B cell (primary cell): ENCODE measurements around the gene ITGA2B. TPM values are rescaled to one million over a fixed set of nuclear protein-coding genes. Genes with fewer than 3 reads are reported as not detected.
A peak's percentile ranks its signal among the peaks of the same experiment; 100 is the strongest.

Source experiments
- ATAC-seq: fragments of 200-7000 bp; cut with Tn5 transposase; one replicate; pipeline ENCODE4 v1.10.0; 2021; ENCODE audit warnings: low read depth, mild to moderate bottlenecking, moderate number of reproducible peaks, moderate library complexity
- CTCF ChIA-PET: fragments of 350-600 bp; sonication (Branson Sonifier 250); formaldehyde crosslinking; loops from one replicate; lab custom pipeline; 2021; ENCODE audit warnings: antibody characterized with exemption, inconsistent platforms; lab: Charles Lee
- POLR2A ChIA-PET: fragments of 350-600 bp; sonication (Branson Sonifier 250); formaldehyde crosslinking; loops from one replicate; lab custom pipeline; 2021; ENCODE audit warnings: antibody characterized with exemption; lab: Charles Lee
- DNase-seq: peaks from one replicate; pipeline ENCODE4 v3.0.0; 2013
- H2AFZ ChIP-seq: 2 replicates; pipeline ENCODE4 v1.6.1; 2012; ENCODE audit warnings: mild to moderate bottlenecking, low read depth, low read length; ENCODE audit not compliant: insufficient read depth, poor library complexity, severe bottlenecking
- H3K27ac ChIP-seq, 2 donors: 1 replicate in 1 of 2; 2 replicates in 1 of 2; pipeline ENCODE4 v1.5.1; 2012 to 2013; ENCODE audit warnings: low read length in 2 of 2, mild to moderate bottlenecking in 2 of 2, moderate library complexity in 1 of 2
- H3K27me3 ChIP-seq, 4 experiments: fragments of 200-600 bp in 1 of 4; sonication (generic) in 1 of 4; replicated peaks in 1 of 4; 1 replicate in 2 of 4; 2 replicates in 2 of 4; pipeline versions ENCODE4 v1.6.1 to v1.7.0; 2013 to 2016; ENCODE audit warnings: low read length in 3 of 4, mild to moderate bottlenecking in 2 of 4, mixed read lengths in 1 of 4, moderate library complexity in 1 of 4; ENCODE audit not compliant: insufficient read depth in 4 of 4, control insufficient read depth in 3 of 4; ENCODE audit errors: control extremely low read depth in 1 of 4
- H3K36me3 ChIP-seq, 2 experiments: replicated peaks in 1 of 2; 1 replicate in 1 of 2; 2 replicates in 1 of 2; pipeline versions ENCODE4 v1.6.1 to v1.7.1; 2013; ENCODE audit warnings: low read length in 1 of 2; ENCODE audit not compliant: insufficient read depth in 2 of 2, control insufficient read depth in 1 of 2; ENCODE audit errors: control extremely low read depth in 1 of 2, extremely low read depth in 1 of 2
- H3K4me1 ChIP-seq, 2 donors: fragments of 200-600 bp in 1 of 2; sonication (generic) in 1 of 2; 1 replicate in 1 of 2; 2 replicates in 1 of 2; pipeline versions ENCODE4 v1.5.1 to v1.6.1; 2013 to 2017; ENCODE audit warnings: low read length in 2 of 2; ENCODE audit not compliant: control insufficient read depth in 2 of 2, insufficient read depth in 2 of 2
- H3K4me2 ChIP-seq: replicated peaks from 2 replicates; pipeline ENCODE3; 2012; ENCODE audit warnings: mild to moderate bottlenecking, low read depth, low read length; ENCODE audit not compliant: poor library complexity, severe bottlenecking
- H3K4me3 ChIP-seq, 5 experiments: fragments of 200-600 bp in 1 of 5; sonication (generic) in 1 of 5; 1 replicate in 3 of 5; 2 replicates in 2 of 5; pipeline versions ENCODE4 v1.5.1 to v1.7.0; 2011 to 2016; ENCODE audit warnings: low read length in 4 of 5, mild to moderate bottlenecking in 4 of 5, low read depth in 2 of 5, control low read depth in 1 of 5, moderate library complexity in 1 of 5; ENCODE audit not compliant: insufficient read depth in 1 of 5; ENCODE audit errors: control extremely low read depth in 1 of 5, extremely low read depth in 1 of 5
- H3K79me2 ChIP-seq: fragments of 200-600 bp; sonication (generic); one replicate; pipeline ENCODE4 v1.6.0; 2016; ENCODE audit warnings: low read length; ENCODE audit not compliant: control insufficient read depth, insufficient read depth
- H3K9ac ChIP-seq: fragments of 200-600 bp; sonication (generic); 2 replicates; pipeline ENCODE4 v1.6.1; 2017; ENCODE audit warnings: mild to moderate bottlenecking, low read length, moderate library complexity
- H3K9me3 ChIP-seq, 3 donors: one replicate each; pipeline versions ENCODE4 v1.6.1 to v1.7.1; 2013; ENCODE audit warnings: low read length in 2 of 3; ENCODE audit not compliant: control insufficient read depth in 2 of 3, insufficient read depth in 1 of 3; ENCODE audit errors: control extremely low read depth in 1 of 3
- H4K20me1 ChIP-seq: 2 replicates; pipeline ENCODE4 v1.6.0; 2012; ENCODE audit warnings: mild to moderate bottlenecking, low read length; ENCODE audit not compliant: insufficient read depth, control insufficient read depth, poor library complexity, severe bottlenecking
- H3K27ac Mint-ChIP-seq: one replicate; pipeline ENCODE4 v1.8.0; 2021; ENCODE audit warnings: mixed read lengths
- H3K27me3 Mint-ChIP-seq: one replicate; pipeline ENCODE4 v1.8.0; 2021; ENCODE audit warnings: mixed read lengths
- H3K4me1 Mint-ChIP-seq: one replicate; pipeline ENCODE4 v1.8.0; 2021; ENCODE audit warnings: mixed read lengths
- H3K4me3 Mint-ChIP-seq: one replicate; pipeline ENCODE4 v1.8.0; 2021; ENCODE audit warnings: mixed read lengths
- H3K9me3 Mint-ChIP-seq: one replicate; pipeline ENCODE4 v1.8.0; 2022; ENCODE audit warnings: mixed read lengths; ENCODE audit not compliant: insufficient read depth
- EZH2 ChIP-seq: IDR thresholded peaks from 2 replicates; pipeline ENCODE4 v1.6.1; 2012; ENCODE audit warnings: borderline replicate concordance, low read depth, mild to moderate bottlenecking, moderate library complexity, low read length; ENCODE audit not compliant: insufficient read depth, poor library complexity, severe bottlenecking
- WGBS: methylation state at CpG from one replicate; pipeline ENCODE4 v1.1.5; 2013; ENCODE audit warnings: missing lambda C conversion rate; ENCODE audit not compliant: insufficient coverage; 5-methylcytosine and 5-hydroxymethylcytosine counted together
- intact Hi-C: fragments of 100-400 bp; cut with micrococcal nuclease; formaldehyde crosslinking; loops from one replicate; pipeline ENCODE4 v1.10.0; 2022
- polyA plus RNA-seq: library from polyadenylated mRNA; depleted of rRNA; stranded (reverse); fragments of >200 nt; gene quantifications from 2 replicates; pipeline ENCODE4 v1.2.3, GENCODE V29; 2012
- total RNA-seq, 2 donors: library from RNA; stranded (reverse); fragments of 120-200 nt in 1 of 2; gene quantifications; 1 replicate in 1 of 2; 2 replicates in 1 of 2; pipeline versions ENCODE4 v1.2.3 to v1.2.4, GENCODE V29; 2013 to 2022
- TF ChIP-seq, protein P1 (sequence below): fragments of 200-600 bp; IDR thresholded peaks from one replicate; pipeline ENCODE4 v1.8.0; 2022; ENCODE audit warnings: antibody characterized with exemption, mild to moderate bottlenecking

Gene ITGA2B
- total and polyA plus RNA-seq, 2 donors (not counting 1 experiment from before 2014, with no cell fraction given) = 0.15 to 0.20 TPM

DNA sequence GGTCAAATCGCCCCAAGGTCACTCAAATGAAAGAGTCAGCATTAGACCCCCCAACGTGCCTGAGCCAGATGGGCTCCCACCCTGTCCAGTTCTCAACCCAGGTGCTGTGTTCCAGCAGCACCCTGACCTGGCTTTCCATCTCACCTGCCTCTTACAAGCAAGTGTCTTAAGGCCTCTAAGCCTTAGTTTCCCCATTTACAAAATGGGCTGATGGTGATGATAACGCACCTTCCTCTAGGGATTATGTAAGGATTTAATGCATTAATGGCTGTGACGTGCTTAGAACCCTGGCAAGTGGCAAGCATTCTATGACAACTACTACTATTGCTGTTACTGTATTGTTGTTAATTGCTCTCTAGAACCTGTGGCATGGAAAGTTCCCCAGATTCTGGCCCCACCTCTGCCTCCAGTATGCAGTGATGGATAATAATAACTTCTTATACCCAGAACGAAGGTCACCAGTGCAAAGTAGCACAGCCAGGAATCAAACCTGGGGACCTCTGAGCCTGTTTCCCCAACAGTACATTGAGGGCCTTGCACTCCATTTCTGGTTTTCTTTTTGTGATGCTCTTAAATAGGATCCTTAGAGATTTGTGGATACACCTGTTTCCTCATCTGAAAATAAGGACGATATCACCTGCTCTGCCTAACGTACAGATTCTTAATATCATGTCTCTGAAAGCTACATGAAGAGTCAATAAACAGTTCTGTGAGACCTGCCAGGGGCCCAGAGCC lies 61.6 kb downstream of the ITGA2B start:
- peaks cover 9% of the 10 kb centered on the region for H3K79me2 ChIP-seq
- ATAC-seq (no peak), DNase-seq (no peak)
- Mint-ChIP-seq H3K4me1 (peaks cover 35% of the 10 kb centered on the region), H3K27ac (peak overlapping the region; percentile 32), H3K9me3 (no peaks in the 10 kb centered on the region), H3K4me3 (peak overlapping the region; percentile 49), H3K27me3 (no peaks in the 10 kb centered on the region)
- 71% methylated on average over 7 of the region's 7 CpGs for whole genome bisulfite sequencing
- H3K4me3 ChIP-seq = no peak overlapping the region
- H3K27me3 ChIP-seq = no peaks in the 10 kb centered on the region
- H3K9me3 ChIP-seq = no peaks in the 10 kb centered on the region
- ChIA-PET POLR2A (interaction anchor here (1.1 to 2.1 kb wide), 4 partner anchors 107 to 204 kb away, joined by 3 to 29 read pairs (median 6); partner anchors contain the start of genes HDAC5, TMUB2 and UBTF), CTCF (interaction anchor here (1.0 to 3.2 kb wide), 8 partner anchors 17 to 124 kb away, joined by 3 to 17 read pairs (median 8); partner anchors contain the start of gene GRN)
- no peak overlapping the region for H3K9ac ChIP-seq
- H4K20me1 ChIP-seq = peaks cover 7% of the 10 kb centered on the region
- intact Hi-C loops = no loop called here
- no peak overlapping the region for H3K27ac ChIP-seq
- H2AFZ ChIP-seq = no peak overlapping the region
- no peak for TF ChIP-seq EZH2
- H3K4me2 ChIP-seq = no peak overlapping the region
- no peaks in the 10 kb centered on the region for H3K36me3 ChIP-seq
- H3K4me1 ChIP-seq = peaks cover 9 to 39% of the 10 kb centered on the region in 2 donors

DNA sequence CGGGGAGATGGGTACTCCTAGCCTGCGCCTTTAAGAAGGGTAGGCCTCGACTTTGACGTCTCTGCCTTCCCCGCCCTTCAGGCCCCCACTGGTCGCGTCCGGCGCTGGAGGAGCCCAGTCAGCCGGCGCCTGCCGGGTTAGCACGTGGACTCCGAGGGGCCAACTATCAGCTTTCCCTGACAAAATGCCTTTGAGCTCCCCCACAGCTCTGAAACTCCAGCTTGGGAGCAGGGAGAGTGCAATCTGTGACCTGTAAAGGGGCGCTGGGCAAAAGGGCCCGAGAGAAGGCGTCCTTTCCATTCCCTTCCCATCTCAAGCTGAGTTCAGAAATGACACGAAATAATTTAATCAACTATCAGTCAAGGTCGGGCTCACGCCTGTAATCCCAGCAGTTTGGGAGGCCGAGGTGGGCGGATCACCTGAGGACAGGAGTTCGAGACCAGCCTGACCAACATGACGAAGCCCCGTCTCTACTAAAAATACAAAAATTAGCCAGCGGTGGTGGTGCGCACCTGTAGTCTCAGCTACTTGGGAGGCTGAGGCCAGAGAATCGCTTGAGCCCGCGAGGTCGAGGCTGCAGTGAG lies 62.5 kb downstream of the ITGA2B start:
- H3K36me3 ChIP-seq = peaks cover 0 to 6% of the 10 kb centered on the region in 2 experiments
- 20% methylated on average over 20 of the region's 31 CpGs for WGBS
- TF ChIP-seq, protein P1, sequence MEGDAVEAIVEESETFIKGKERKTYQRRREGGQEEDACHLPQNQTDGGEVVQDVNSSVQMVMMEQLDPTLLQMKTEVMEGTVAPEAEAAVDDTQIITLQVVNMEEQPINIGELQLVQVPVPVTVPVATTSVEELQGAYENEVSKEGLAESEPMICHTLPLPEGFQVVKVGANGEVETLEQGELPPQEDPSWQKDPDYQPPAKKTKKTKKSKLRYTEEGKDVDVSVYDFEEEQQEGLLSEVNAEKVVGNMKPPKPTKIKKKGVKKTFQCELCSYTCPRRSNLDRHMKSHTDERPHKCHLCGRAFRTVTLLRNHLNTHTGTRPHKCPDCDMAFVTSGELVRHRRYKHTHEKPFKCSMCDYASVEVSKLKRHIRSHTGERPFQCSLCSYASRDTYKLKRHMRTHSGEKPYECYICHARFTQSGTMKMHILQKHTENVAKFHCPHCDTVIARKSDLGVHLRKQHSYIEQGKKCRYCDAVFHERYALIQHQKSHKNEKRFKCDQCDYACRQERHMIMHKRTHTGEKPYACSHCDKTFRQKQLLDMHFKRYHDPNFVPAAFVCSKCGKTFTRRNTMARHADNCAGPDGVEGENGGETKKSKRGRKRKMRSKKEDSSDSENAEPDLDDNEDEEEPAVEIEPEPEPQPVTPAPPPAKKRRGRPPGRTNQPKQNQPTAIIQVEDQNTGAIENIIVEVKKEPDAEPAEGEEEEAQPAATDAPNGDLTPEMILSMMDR = no peak
- TF ChIP-seq EZH2 = no peak
- peak overlapping the region; percentile 68 for H3K4me2 ChIP-seq
- H3K9me3 ChIP-seq = no peaks in the 10 kb centered on the region
- ChIA-PET CTCF (interaction anchor here (0.5 to 3.2 kb wide), 18 partner anchors 11 to 230 kb away, joined by 3 to 20 read pairs (median 5); partner anchors contain the start of genes FAM171A2, GRN, HDAC5 and UBTF), POLR2A (interaction anchor here (0.6 to 2.8 kb wide), 13 partner anchors 10 to 1165 kb away, joined by 3 to 29 read pairs (median 6); partner anchors contain the start of genes GRN, HDAC5, HROB and TMUB2)
- peak; percentile 94 for DNase-seq
- ATAC-seq = peak; percentile 68
- peaks cover 9 to 39% of the 10 kb centered on the region in 2 donors for H3K4me1 ChIP-seq
- peaks cover 12% of the 10 kb centered on the region for H4K20me1 ChIP-seq
- H3K9ac ChIP-seq = peak overlapping the region; percentile 44
- peak overlapping the region; percentile 11 to 79 (median 34) for H3K4me3 ChIP-seq
- H3K9me3 Mint-ChIP-seq = no peaks in the 10 kb centered on the region
- intact Hi-C loops = no loop called here
- H3K27ac ChIP-seq = peak overlapping the region in 1 of 2 donors; percentile 56
- peaks cover 11% of the 10 kb centered on the region for H3K79me2 ChIP-seq
- no peaks in the 10 kb centered on the region for H3K27me3 ChIP-seq
- H2AFZ ChIP-seq = no peak overlapping the region
- no peaks in the 10 kb centered on the region for H3K27me3 Mint-ChIP-seq
- peak overlapping the region; percentile 77 for H3K4me3 Mint-ChIP-seq
- peaks cover 39% of the 10 kb centered on the region for H3K4me1 Mint-ChIP-seq
- H3K27ac Mint-ChIP-seq = peak overlapping the region; percentile 84
